Activated CD8-positive, alpha-beta memory T cell treated with anti-CD3 and anti-CD28 coated beads for 48 hours (primary cell): ENCODE data around the gene CHERP.
"Not testable (repeated sequence)": the region's sequence is repeated elsewhere in the genome, so short reads cannot be mapped to it uniquely, and the experiment has no call there.

ENCODE experiments used
- DNase-seq, 3 experiments: peaks; one replicate each; pipeline ENCODE4 v3.0.0-alpha.2; 2020; ENCODE audit warnings: low read depth in 2 of 3, low spot score in 2 of 3

Gene CHERP

DNA sequence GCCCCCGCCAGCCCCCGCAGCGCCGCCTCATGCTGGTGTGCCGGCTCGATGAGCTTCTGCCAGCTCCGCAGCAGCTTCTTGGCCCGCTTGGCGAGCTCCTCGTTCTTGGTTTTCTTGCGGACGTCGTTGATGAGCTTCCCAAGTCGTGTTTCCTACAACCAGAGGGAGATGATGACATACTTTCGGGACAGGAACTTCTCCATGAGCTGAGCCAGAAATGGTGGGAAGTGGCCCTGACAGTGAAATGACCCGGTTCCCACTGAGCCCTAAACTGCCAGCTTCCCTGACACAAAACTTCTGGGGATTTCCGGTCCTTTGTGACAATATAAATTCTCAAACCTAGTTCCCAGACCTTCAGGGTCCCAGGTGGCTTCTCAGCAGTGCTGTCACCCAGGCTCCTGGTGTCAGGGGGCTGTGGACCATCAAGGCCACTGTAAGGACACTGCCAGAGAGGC is 35.3 kb upstream of the CHERP start:
- DNase-seq = no peak

DNA sequence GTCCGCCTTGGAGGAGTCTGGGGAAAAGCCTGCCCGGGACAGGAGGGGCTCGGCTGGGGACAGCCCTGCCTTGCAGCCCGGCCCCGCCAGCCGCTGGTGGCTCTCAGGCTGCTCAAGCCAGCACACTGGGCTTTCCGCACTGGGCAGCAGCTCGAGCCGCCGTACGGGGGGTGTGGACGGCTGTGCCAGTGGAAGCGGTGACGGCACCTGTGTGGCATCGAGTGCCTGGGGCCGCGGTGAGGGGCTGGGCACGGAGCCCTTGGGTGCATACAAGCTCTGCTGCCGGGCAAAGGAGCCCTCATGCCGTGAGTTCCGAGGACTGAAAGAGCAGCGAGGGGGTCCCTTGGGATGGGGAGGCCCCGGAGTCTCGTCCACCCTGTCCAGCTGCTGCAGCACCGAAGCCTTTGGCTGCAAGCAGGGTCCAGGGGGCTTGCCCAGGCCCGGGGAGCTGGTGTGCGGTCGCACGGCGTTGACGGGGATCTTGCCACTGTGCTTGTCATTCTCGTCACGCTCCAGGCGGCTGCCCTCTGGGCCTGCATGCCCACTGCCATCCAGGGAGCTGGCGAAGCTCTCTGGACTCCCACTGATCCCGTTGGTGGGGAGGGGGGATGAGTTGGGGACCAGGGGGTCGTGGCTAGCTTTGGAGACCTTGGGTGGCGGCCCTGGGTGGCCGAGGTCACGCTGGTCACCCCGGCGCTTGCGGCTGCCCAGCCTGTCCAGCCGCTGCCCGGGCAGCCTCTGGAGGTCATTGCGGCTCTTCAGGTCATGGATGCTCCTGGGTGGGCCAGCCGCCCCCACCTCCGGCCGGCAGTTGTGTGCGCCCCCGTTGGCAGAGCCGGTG is 34.7 kb upstream of the CHERP start:
- DNase-seq = no peak

DNA sequence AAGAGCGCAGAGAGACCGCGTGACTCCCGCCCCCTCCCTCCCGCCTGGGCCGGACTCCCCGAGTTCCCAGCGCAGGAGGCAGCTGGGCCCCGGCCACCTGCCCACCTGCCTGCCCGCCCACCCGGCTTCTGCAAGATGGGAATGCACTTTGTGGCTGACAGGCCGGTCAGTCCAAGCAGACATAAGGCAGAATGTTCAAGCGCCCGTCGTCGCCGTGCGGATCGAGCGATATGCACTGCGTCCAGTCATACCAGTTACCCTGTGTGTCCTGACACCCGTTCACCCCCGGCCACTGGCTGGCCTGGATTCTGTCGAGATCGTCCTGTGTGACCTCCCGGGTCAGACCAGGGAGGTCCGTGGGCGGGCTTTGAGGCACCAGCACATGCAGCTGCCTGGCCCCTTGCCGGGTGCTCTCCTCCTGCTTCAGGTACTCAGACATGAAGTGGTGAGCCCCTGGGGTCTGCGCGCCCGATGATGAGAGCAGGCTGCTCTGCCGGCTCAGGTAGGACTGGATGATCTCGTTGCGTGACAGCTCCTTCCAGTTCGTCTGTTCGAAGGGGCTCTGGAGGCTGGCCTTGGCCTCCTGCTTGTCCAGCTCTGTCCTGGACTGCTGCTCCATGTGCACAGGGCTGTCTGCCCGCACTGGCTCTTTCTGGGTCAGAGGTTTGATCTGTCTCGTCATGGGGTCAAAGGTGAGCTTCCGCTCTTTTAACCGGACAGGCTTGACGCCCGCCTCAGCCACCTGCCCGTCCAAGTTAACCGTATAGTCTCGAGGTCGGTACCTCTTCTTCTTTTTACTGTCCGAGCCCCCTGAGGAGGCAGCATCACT is 33.8 kb upstream of the CHERP start:
- no peak for DNase-seq

DNA sequence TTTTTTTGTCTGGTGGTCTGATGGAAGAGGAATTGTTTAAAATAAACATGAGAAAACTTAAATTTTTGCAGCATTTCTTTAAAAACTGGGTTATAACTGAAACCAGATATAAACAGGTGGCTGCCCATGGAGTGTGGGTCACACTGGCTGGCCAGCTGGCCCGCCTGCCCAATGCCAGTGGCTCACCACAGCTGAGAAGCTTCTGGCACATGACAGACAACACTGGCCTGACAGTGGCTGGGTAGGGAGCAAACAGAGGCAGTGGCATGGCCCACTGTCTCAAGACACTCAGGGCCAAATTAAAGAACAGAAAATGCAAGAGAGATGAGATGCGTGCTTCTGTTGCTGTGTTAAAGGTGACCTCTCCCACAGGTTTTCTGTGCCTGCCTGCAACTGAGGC is 33.0 kb upstream of the CHERP start:
- no peak for DNase-seq

DNA sequence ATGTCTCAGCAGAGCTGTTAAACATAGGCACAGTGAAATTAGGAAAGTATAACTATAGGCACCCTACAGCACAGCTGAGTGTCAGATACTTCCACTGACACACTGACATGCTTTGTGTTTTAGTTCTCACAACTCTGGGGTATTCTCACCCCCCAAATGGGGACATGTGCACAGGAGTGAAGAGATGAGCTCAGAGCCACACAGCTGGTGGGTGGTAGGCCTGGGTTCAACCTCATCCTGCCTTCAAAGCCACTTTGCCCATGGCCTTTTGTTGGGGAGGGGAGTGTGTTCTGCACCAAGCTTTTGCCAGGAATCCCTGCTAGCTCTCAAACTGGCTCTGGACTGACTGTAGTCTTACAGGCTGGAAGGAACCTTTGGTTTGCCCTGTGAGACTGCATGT is 31.7 kb upstream of the CHERP start:
- no peak for DNase-seq

DNA sequence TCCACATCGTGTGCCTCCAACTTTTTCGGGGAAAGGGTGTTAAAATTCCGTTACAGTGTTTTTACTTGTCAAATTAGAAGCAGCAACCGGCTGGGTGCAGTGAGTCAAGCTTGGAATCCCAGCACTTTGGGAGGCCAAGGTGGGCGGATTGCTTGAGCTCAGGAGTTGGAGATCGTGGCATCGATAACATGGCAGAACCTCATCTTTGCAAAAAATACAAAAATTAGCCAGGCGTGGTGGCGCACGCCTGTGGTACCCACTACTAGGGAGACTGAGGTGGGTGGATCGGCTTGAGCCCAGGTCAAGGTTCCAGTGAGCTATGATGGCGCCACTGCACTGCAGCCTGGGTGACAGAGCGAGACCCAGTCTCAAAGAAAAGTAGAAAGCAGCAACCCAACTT is 31.1 kb upstream of the CHERP start:
- no peak for DNase-seq

DNA sequence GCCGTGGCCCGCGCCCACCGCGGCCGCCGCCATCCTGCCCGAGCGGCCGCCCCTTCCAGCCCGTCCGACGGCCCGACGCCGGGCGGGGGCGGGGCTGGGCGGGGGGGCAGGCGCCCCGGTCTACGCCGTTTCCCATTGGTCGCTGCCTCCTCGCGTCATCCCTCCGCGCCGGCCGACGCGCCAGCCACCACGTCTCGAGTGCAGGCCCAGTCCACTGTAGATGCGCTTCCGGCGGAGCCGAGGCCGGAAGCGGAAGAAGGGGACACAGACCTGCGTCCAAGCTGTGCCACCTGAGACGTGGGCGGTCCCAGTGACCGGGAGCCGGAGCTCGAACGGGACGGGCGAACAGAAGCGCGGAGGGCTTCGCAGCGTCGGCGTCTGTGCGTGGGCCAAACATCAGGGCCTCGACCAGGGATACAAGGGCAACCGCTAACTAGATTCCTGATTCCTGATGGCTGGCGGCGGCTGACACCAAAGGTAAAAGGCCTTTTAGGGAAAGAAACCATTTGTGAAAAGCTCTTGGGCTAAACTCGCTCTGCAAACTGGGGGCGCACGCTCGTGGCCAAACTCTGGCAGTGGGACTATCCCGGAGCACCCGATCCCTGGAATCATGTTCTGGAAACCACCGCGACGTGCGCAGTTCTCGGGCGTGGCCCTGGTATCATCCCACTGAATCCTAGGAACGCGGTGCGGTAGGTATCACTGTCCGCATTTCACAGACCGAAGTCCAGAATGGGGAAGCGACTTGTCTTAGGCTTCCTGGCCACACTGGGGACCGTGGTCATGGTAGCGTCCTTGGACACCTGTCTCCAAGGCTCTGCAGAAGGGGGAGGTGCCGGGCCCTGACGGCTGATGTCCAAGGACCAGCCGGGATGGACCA is 30.3 kb upstream of the CHERP start, which contains the start of gene SLC35E1:
TSS of gene SLC35E1 (minus strand) at position 84 of the 880 bp plus-strand sequence. CDS start at position 33, 51 bp downstream.
- DNase-seq = peak; percentile 78 to 86 (median 80)

DNA sequence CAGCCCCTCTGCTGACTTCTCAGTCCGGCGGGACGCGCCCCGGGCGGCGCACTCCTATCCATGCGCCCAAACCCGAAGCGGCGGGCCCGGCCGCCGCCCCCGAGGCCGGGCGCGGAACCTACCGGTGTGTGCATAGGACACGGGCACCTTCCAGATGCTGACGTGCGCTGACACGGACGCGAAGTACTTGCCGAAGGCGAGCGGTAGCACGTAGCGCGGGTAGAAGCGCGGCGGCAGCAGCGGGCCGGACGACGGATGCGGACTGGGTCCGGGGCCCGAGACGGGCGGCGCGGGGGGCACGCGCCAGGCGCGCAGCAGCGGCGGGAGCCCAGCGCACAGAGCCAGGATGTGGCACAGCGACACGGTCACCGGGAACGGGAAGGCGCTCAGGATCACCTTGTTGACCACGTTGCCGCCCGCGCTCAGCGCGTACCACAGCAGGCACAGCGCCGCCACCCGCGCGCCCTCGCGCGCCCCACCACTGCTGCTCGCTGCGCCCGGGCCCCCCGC is 29.6 kb upstream of the CHERP start:
- no peak for DNase-seq

DNA sequence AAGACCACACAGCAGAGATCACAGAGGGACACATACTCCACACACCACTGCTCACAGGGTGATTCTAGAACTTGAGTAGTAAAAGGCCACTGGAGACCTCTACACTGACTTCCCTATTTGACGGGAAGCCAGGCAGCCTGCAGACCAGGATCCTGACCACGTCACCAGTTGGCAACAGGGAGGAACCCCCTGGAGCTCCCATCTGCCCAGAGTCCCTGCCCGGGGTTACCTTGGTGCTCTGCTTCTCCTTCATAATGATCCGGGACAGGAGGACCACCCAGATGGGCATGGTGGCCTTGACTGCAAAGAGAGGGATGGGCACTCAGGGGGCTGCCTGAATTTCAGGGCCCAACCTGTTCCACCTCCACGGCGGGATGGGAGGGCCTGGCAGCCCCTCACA is 29.0 kb upstream of the CHERP start:
- no peak for DNase-seq

DNA sequence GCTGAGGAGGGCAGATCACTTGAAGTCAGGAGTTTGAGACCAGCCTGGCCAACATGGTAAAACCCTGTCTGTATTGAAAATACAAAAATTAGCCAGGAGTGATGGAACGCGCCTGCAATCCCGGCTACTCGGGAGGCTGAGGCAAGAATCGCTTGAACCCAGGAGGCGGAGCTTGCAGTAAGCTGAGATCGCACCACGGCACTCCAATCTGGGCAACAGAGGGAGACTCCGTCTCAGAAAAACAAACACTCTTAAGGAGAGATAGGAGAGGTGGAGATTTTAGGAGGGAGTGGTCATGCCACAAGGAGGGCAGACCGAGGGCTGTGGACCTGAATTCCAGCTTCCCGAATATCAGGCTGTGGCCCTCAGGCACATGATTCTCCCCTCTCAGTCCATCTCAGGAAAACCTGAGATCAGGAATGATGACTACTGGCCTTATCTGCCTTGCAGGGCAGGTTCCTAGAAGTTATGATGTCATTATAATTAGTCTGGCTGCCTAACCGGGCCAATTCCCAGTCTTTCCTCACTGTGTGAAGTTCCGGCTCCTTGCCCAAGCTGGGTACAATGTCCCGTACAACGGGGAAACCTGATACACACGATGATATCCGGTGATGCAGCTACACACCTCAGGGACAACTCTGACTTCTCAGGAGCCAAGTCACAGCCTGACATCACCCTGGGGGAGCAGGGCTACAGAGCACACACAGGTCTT is 27.5 kb upstream of the CHERP start:
- no peak for DNase-seq

DNA sequence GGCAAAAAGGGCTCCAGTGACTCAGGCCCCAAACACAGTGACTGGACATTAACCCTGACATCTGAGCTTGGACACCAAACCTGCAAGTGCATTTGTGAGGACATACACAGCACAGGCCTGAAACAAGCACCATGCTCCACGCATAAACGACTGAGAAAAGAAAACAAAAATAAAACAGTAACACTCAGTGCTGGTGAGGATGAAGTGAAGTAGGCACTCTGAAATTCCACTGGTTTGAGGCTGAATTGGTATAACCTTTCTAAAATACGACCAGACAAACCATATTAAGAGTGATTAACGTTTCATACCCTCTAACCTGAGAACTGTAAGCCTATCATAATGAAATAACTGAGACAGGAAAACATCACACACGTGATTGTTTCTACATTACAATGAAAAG is 24.5 kb upstream of the CHERP start:
- no peak for DNase-seq

DNA sequence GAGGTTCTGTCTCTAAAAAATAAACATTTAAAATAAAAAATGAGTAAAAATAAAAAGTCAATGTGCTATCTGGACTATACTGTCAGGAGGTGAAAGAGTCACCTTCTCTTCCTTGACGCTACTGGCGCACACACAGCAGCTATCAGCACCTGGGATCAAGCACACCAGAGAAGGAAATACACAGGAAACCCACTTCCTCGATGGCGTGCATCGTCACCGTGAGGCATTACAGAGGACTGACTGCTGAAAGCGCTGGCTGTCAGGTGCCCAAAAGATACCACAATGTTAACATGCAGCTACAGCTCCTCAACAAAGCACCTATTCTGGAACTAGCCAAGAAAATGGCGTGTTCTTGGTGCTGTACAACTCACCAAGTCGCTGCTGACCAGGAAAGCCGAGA is 23.9 kb upstream of the CHERP start:
- DNase-seq = no peak

DNA sequence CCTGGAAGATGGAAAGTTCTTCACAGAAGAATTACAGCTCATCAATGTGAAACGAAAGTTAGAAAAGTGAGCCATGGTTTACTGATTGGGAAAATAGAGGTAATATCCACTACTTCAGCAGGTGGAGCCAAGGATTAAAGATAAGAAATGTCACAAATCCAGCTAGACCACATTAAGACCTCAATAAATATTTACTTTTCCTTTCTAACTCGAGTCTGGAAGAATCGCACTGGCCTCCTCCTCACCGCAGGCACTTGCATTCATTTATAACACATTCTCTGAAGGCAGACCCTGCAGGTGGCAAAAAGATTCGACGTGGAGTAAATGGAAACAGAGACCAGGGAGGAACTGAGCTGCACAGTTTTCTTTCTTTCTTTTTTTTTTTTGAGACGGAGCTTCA is 22.6 kb upstream of the CHERP start:
- no peak for DNase-seq

DNA sequence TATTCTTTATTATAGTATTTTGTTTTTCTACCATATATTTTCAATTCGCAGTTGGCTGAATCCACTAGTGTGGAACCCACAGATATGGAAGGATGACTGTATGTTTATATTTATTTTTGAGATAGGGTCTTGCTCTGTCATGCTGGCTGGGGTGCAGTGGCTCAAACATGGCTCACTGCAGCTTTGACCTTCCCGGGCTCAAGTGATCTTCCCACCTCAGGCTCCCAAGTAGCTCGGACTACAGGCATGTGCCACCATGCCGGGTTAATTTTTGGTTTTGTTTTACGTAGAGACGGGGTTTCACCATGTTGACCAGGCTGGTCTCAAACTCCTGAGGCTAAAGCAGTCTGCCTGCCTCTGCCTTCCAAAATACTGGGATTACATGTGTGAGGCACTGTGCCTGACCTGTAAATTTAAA is 20.4 kb upstream of the CHERP start:
- no peak for DNase-seq

DNA sequence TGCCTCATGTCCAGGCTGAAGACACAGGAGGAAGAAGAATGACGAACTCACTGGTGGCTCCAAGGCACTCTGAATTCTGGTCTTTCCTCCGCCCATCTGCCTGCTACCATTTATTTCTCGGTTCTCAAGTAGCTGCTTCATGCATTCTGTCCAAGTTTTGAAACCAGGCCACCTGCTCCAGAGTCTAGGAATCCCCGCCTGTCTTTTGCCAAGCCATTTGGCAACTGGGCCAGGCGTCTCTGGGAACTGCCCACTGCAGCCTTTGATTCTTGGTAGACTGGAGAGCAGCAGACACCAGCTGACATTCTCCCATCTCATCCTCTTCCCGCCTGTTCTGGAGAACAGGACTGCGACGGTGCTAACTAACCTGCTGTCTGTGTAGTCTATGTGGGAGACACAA is 19.1 kb upstream of the CHERP start:
- DNase-seq = no peak

DNA sequence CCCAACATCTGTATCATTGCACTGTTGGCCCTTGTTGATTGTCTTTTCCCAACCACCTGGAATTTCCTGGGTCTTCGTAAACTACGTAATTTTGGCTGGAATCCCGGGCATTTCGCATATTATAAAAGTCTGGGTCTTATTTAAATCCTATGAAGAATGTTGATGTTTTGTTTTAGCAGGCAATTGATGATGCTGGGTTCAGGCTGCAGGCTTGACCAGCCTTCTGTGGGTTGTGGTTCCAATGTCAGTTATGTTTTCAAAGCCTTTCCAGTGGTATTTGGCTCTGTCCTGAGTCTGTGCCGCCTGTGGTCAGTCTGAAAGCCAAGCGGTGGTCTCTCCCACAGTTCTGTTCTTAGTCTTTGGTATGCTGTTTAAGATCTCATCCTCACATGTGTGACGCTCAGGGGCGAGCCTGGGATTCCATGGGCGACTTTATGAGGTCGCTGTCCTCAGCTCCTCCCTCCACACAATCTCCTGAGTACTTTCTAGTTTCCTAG is 17.6 kb upstream of the CHERP start:
- no peak for DNase-seq

DNA sequence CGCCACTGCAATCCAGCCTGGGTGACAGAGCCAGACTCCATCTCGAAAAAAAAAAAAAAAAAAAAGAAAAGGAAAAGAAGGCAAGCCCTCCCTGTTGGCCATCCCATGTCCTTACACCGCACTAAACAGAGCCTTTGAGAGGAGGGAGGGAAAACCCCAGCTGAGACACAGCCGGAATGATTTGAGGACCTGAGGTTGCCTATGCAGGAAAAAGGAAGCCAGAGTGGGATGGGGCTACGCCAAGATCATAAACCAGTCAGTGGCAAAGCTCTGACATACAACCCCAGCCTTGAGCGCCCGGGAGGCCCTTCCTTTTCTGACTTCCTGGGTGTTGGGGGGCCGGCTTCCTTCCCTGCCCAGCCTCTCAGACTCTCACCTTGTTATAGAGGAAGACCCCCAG is 12.5 kb upstream of the CHERP start:
- DNase-seq = no peak

DNA sequence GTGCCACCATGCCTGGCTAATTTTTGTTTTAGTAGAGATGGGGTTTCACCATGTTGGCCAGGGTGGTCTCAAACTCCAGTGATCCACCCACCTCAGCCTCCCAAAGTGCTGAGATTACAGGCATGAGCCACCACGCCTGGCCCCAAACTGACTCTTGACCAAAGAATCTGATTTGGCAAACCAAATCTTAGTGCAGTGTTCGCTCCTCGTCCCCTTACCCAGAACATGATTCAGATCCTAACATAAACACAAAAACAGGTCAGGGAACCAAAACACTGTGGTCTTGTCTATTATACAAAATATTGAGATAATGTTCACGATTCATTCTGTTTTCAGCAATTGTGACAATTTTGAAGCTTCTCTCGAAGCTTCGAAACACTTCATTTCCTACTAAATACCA is 9.7 kb upstream of the CHERP start:
- not testable (repeated sequence) for DNase-seq

DNA sequence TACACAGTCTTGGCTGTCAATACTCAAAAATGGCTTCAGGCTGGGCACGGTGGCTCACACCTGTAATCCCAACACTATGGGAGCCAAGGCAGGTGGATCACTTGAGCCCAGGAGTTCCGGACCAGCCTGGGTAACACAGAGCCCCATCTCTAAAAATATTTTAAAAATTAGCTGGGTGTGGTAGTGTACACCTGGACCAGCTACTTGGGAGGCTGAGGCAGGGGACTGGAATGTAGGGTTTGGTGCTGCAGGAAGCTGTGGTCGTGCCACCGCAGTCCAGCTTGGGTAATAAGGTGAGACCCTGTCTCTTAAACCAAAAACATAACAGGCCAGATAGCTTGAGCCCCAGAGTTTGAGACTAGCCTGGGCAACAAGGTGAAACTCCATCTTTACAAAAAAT is 6.7 kb upstream of the CHERP start:
- DNase-seq = no peak
